Measurements from ENCODE around the gene CNPY1. TPM values are rescaled to one million over a fixed set of nuclear protein-coding genes. Genes with fewer than 3 reads are reported as not detected.

Gene CNPY1
- total and polyA plus RNA-seq, 2 of the 8 experiments (the other 6 are each of a cell fraction or from before 2014, with no cell fraction given) = not detected

- ChIA-PET POLR2A (ENCODE audit: partially characterized antibody) (interaction anchor here (1.7 kb wide), 1 partner anchor 22 kb away, joined by 4 read pairs; no protein-coding TSS in a partner anchor), CTCF (ENCODE audit: partially characterized antibody) (interaction anchor here (0.5 to 1.8 kb wide), 7 partner anchors 12 to 319 kb away, joined by 3 to 6 read pairs (median 3); no protein-coding TSS in a partner anchor)
- H2BK5ac ChIP-seq (ENCODE audit: low read depth, low read length) = no peak overlapping the region
- no peak overlapping the region for H3K9ac ChIP-seq (replicated peaks in 1 of 4; ENCODE audit: extremely low read depth in 1 of 4, low read depth in 3 of 4, low read length in 3 of 4)
- H3K56ac ChIP-seq (replicated peaks; ENCODE audit: insufficient read length, low read depth, low read length) = no peak overlapping the region
- no peak overlapping the region for H3K4ac ChIP-seq (replicated peaks; ENCODE audit: insufficient read length, low read depth, low read length)
- no peak overlapping the region for H3K18ac ChIP-seq (ENCODE audit: extremely low read depth, low read length)
- no peaks in the 10 kb centered on the region for H3K9me3 ChIP-seq (ENCODE audit: insufficient read depth in 2 of 2, low read depth in 1 of 2, low read length in 1 of 2)
- no peak overlapping the region for H2BK20ac ChIP-seq (ENCODE audit: low read length)
- H3K23me2 ChIP-seq (ENCODE audit: low read depth, low read length) = peaks cover 4% of the 10 kb centered on the region; the same call in 1 of the 2 replicates
- no peaks in the 10 kb centered on the region for H3K79me1 ChIP-seq (ENCODE audit: low read depth, low read length)
- H4K8ac ChIP-seq (ENCODE audit: extremely low read depth, insufficient read depth, low read length) = no peak overlapping the region
- H3K4me2 ChIP-seq (ENCODE audit: insufficient read depth in 1 of 2, low read depth in 2 of 2, low read length in 2 of 2) = no peak overlapping the region; a peak in 1 of 4 replicates
- no peak overlapping the region for H3K23ac ChIP-seq (ENCODE audit: insufficient read length)
- H2BK12ac ChIP-seq (ENCODE audit: low read depth, low read length) = peak overlapping the region; percentile 92
- H2AK5ac ChIP-seq (ENCODE audit: low read depth, low read length) = peak overlapping the region; percentile 95
- H3K27me3 ChIP-seq (replicated peaks in 1 of 4; ENCODE audit: control insufficient read depth in 3 of 4, extremely low read depth in 1 of 4, insufficient read depth in 3 of 4, low read length in 3 of 4) = peaks cover 98 to 100% (median 100%) of the 10 kb centered on the region in 4 experiments
- peak overlapping the region; percentile 97; the same call in 1 of the 2 replicates for H2BK15ac ChIP-seq (ENCODE audit: low read length)
- DNase-seq (ENCODE audit: low read depth in 1 of 2, low spot score in 2 of 2) (peak in 1 of 2 experiments; percentile 35), FAIRE-seq (no peak)
- H3K14ac ChIP-seq (ENCODE audit: insufficient read length) = no peak overlapping the region
- H3K4me3 ChIP-seq (ENCODE audit: extremely low read depth in 1 of 4, insufficient read depth in 2 of 4, low read depth in 3 of 4, low read length in 4 of 4) = no peak overlapping the region
- 18% methylated on average over 12 of the region's 12 CpGs; no CpG with 5 or more reads in 1 of the 2 experiments for WGBS, 2 experiments (ENCODE audit: extremely low coverage in 1 of 2, insufficient coverage in 1 of 2, insufficient read length in 1 of 2, insufficient replicate concordance in 2 of 2, low coverage in 1 of 2, low lambda C conversion rate in 2 of 2, missing lambda C conversion rate in 1 of 2)
- no peak overlapping the region for H2AFZ ChIP-seq (ENCODE audit: low read length)
- H3K4me1 ChIP-seq (replicated peaks in 1 of 4; ENCODE audit: control insufficient read depth in 3 of 4, insufficient read depth in 4 of 4, low read length in 3 of 4) = peaks cover 7 to 32% (median 13%) of the 10 kb centered on the region in 4 experiments; a peak in 6 of 7 replicates
- H3K27ac ChIP-seq (ENCODE audit: low read depth, low read length) = no peak overlapping the region
- no peak overlapping the region for H4K91ac ChIP-seq (replicated peaks; ENCODE audit: insufficient read length, low read length)
- no peaks in the 10 kb centered on the region for H3K79me2 ChIP-seq (ENCODE audit: control insufficient read depth in 1 of 2, insufficient read depth in 2 of 2, low read length in 2 of 2)
- no peaks in the 10 kb centered on the region for H3K36me3 ChIP-seq (ENCODE audit: control insufficient read depth in 2 of 4, insufficient read depth in 4 of 4, low read length in 3 of 4)
- no peak overlapping the region for H4K5ac ChIP-seq (ENCODE audit: insufficient read length, low read depth, low read length)
- peaks cover 17 to 26% of the 10 kb centered on the region in 2 experiments for H4K20me1 ChIP-seq (replicated peaks in 1 of 2; ENCODE audit: control insufficient read depth in 1 of 2, insufficient read depth in 2 of 2, low read length in 2 of 2)
- no peak overlapping the region for H2BK120ac ChIP-seq (replicated peaks; ENCODE audit: low read depth, low read length)
- TF ChIP-seq SUZ12 (IDR thresholded peaks at IDR 0.05; ENCODE audit: low read length) (peak; percentile 68), RAD21 (IDR thresholded peaks at IDR 0.05 in 1 of 2, conservative IDR thresholded peaks at IDR 0.05 in 1 of 2; ENCODE audit: low read depth in 2 of 2, low read length in 2 of 2) (no peak), EGR1 (IDR thresholded peaks at IDR 0.05; ENCODE audit: borderline replicate concordance, low read depth, low read length) (no peak), TAF1 (IDR thresholded peaks at IDR 0.05; ENCODE audit: low read depth, low read length) (no peak), SP2 (IDR thresholded peaks at IDR 0.05; ENCODE audit: low read length) (no peak), JUND (IDR thresholded peaks at IDR 0.05; ENCODE audit: low read length) (no peak), GABPA (IDR thresholded peaks at IDR 0.05; ENCODE audit: borderline replicate concordance, insufficient read depth, low read length) (no peak), SAP30 (IDR thresholded peaks at IDR 0.05; ENCODE audit: insufficient read depth, insufficient replicate concordance, low read length) (no peak), HDAC6 (IDR thresholded peaks at IDR 0.05; ENCODE audit: low read depth, low read length) (no peak), CHD2 (IDR thresholded peaks at IDR 0.05; ENCODE audit: low read length) (no peak), CEBPB (IDR thresholded peaks at IDR 0.05; ENCODE audit: low read depth, low read length) (no peak)
Observed at GRCh38 chr7:155469311-155470185, 76.8 kb downstream of the CNPY1 start.

Data from H1 (cell line).